ENCODE data around the gene PREX1.
A peak's percentile ranks its signal among the peaks of the same experiment; 100 is the strongest.

Gene PREX1

GRCh38 chr20:48714764-48715163, 113.0 kb downstream of the PREX1 start:
- H3K4me3 ChIP-seq (replicated peaks; ENCODE audit: insufficient read depth, low read length) = no peak overlapping the region
- no peak overlapping the region for H3K27ac ChIP-seq (replicated peaks)
- no peaks in the 10 kb centered on the region for H3K27me3 ChIP-seq (ENCODE audit: insufficient read depth, poor library complexity, severe bottlenecking)
- no peak for DNase-seq (ENCODE audit: low read depth in 1 of 2, low spot score in 1 of 2)
- no peak for TF ChIP-seq POLR2AphosphoS5 (IDR thresholded peaks at IDR 0.05; ENCODE audit: low read depth)
- no peak for TF ChIP-seq CTCF (IDR thresholded peaks at IDR 0.05; ENCODE audit: insufficient read depth, low read length)
- TF ChIP-seq REST (IDR thresholded peaks at IDR 0.05; ENCODE audit: insufficient replicate concordance, low read depth) = no peak
- TF ChIP-seq GABPA (IDR thresholded peaks at IDR 0.05; ENCODE audit: low read depth) = no peak
- TF ChIP-seq SPI1 (IDR thresholded peaks at IDR 0.05; ENCODE audit: borderline replicate concordance, low read depth) = no peak

- Histone ChIP-seq H3K4me3 (replicated peaks; ENCODE audit: insufficient read depth, low read length) (no peak overlapping the region), H3K27me3 (ENCODE audit: insufficient read depth, poor library complexity, severe bottlenecking) (no peaks in the 10 kb centered on the region), H3K27ac (replicated peaks) (peak overlapping the region; percentile 83)
- TF ChIP-seq GABPA (IDR thresholded peaks at IDR 0.05; ENCODE audit: low read depth) (no peak), REST (IDR thresholded peaks at IDR 0.05; ENCODE audit: insufficient replicate concordance, low read depth) (no peak), POLR2AphosphoS5 (IDR thresholded peaks at IDR 0.05; ENCODE audit: low read depth) (no peak), SPI1 (IDR thresholded peaks at IDR 0.05; ENCODE audit: borderline replicate concordance, low read depth) (no peak), CTCF (IDR thresholded peaks at IDR 0.05; ENCODE audit: insufficient read depth, low read length) (no peak)
- DNase-seq (ENCODE audit: low read depth in 1 of 2, low spot score in 1 of 2) = no peak
Observed at GRCh38 chr20:48711696-48712464, 115.9 kb downstream of the PREX1 start.

- no peak for DNase-seq (ENCODE audit: low read depth in 1 of 2, low spot score in 1 of 2)
- TF ChIP-seq SPI1 (IDR thresholded peaks at IDR 0.05; ENCODE audit: borderline replicate concordance, low read depth) (no peak), GABPA (IDR thresholded peaks at IDR 0.05; ENCODE audit: low read depth) (no peak), POLR2AphosphoS5 (IDR thresholded peaks at IDR 0.05; ENCODE audit: low read depth) (no peak), REST (IDR thresholded peaks at IDR 0.05; ENCODE audit: insufficient replicate concordance, low read depth) (no peak), CTCF (IDR thresholded peaks at IDR 0.05; ENCODE audit: insufficient read depth, low read length) (no peak)
- Histone ChIP-seq H3K27me3 (ENCODE audit: insufficient read depth, poor library complexity, severe bottlenecking) (no peaks in the 10 kb centered on the region), H3K4me3 (replicated peaks; ENCODE audit: insufficient read depth, low read length) (no peak overlapping the region), H3K27ac (replicated peaks) (no peak overlapping the region; the same call in 1 of the 2 replicates)
Observed at GRCh38 chr20:48711044-48711428, 116.8 kb downstream of the PREX1 start.

Data from HL-60 (cell line).